HG03575 (cell line): ENCODE measurements around the gene ADGRA3.

Source experiments
- ATAC-seq: cut with Tn5 transposase; IDR thresholded peaks from one replicate; pipeline ENCODE4 v1.9.1; 2021; ENCODE audit not compliant: unreplicated experiment, insufficient number of reproducible peaks, low FRiP score; ENCODE audit errors: extremely low read depth

ADGRA3 gene

DNA sequence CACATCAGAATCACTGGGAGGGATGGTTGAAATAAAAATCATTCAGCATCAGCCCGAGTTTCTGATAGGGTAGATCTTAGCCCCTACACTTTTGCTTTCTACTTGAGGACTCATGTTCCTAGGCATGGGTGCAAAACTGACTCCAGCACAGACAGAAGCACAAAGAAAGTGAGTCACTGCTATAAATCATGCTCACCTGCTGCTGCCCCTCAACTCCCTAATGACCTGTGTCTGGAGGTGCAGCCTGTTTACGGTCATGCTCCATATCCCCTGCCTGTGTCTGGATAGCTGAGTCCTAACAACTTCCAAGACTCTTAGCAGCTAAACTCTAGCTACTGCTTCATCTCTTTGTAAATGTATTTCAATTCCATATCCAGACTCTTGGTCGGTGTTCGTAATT, 57.8 kb downstream of the ADGRA3 start:
- ATAC-seq, result no peak

DNA sequence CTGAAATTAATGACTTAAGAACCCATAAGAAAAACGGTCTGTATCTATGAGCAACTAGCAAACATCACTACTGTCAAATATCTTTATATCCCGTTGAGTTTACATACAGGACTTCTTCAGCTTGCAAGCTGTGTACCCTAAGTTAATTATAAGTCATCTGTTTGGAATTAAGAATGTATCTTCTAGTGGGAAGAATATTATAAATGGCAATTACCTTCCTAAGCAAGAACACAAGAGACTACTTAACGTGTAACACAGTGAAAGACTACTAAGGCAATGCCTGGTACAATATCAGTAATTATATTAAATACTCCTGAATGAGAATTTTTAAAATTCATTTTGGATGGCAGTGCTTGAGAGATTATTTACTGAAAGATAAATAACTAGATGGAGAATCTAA, 58.5 kb downstream of the ADGRA3 start:
- ATAC-seq, result no peak

DNA sequence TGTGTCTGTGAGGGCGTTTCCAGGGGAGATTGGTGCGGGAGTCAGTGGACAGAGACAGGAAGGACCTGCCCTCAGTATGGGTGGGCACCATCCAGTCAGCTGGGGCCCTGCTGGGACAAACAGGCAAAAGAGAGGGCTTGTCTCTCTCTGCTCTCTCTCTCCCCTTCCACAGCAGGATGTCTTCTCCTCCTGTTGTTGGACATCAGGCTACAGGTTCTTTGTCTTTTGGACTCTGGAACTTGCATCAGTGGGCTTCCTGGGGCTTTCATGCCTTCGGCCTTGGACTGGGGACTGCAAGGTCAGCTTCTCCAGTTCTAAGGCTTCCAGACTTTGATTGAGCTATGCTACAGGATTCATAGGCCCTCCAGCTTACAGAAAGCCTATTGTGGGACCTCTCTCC, 59.6 kb downstream of the ADGRA3 start:
- ATAC-seq, result no peak

DNA sequence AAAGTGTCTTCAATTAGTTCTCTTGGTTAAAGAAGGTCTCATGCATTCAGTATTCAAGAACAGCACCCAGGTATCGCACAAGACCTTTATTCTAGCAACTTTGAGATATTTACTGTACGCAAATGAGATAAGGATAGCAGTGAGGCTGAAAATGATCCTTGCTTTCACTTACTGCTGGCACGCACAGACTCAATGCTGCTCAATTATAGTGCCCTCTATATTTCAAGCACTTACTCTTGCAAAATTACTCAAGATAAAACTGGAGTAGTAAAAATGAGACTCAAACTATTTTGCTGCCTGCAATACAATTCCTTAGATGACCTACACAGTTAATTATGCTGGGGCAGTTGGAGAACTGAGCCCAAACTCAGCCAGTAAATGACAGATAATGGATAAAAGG, 60.9 kb downstream of the ADGRA3 start:
- ATAC-seq, result no peak

DNA sequence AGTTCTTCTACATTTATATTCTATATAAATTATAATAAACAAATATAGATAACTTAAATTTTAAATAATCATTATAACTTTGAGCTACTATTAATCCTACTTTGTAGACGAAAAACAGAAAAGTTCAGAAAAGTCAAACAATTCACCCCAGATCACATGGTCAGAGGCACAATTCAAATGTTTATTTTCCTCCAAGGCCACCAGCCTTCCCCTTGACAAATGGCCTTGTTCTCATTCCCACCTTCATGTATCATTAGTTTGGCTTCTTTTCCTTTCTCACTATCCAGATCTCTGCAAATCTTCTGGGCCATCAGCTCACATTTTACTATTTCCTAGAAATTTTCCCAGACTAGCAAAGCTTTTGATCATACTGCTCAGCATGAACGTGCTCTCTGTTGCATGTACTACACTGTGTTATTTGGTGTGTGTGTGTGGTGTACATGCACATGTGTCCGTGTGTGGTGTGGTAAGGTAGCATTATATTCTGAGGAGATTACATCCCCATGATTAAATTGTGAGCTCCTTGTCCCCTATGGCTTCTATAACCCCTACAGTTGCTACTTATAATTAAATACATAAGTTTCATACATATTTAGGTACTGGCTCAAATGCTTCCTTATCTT, 61.5 kb downstream of the ADGRA3 start:
- no peak for ATAC-seq

DNA sequence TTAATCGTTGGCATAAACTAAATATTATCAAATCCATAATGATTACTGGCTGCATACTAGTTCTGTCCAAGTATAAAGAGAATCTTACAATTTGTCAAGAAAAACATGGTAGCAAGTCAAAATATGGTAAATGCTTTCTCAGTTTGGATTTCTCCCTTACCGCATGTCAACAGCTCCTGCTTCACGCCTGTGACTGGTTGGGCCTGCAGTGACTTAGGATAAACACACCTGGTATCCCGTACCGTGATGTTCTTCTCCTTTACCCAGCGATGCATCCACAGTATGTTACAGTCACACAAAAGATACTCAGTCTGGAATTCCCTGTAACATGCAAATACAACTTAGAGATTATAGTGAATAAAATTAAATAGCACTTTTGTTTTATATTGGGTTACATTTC, 71.1 kb downstream of the ADGRA3 start:
- no peak for ATAC-seq

DNA sequence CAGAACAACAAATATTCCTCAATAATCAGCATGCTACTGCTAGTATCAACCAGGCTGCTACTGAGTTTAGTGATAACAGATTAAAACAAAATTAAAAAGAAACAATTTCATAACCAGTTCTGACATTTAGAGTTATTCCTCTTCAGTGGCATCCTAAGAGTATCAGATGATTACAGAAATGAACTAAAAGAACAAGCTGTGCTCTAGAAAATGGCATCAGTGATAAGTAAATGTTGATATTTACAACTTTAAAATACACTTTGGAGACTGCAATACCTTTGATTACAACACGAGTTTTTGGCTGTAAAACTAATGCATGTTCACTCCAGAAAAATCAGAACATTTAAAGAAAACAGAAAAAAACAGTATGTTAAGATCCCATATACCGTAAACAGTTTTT, 72.9 kb downstream of the ADGRA3 start:
- no peak for ATAC-seq

DNA sequence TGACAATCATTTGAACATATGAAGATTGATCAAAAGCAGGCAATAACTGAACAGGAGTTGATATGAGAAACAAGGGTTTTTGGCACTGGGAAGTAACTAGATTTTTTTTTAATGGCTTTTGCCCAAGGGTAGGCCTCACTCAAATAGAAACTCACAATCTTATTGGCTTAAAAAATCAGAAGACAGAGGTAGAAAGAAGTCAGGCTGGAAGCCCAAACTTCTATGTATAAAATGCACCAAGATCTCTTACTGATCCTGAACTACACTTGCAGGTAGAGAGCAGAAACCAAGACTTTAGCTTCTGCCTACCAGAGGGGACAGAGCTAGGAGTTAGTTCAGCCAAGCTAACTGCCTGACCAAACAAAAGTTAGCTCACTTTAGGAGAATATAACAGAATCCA, 74.9 kb downstream of the ADGRA3 start:
- ATAC-seq, result no peak

DNA sequence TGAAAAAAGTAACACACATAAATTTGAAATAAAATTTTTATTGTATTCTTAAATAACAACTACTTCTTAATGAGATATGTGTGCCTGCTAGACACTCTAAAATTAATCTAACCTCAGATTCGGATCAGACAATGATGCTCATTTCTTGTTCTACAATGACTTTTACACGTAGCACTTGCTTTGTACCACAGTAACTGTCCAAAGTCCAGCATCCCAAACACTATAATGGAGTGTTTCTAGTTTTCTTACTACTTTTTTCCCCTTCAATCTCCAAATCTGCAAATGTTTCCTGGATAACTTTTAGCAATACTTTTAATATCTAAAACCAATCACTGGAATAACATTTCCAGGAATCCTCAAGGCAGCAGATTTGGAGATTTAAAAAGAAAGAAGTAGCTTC, 75.9 kb downstream of the ADGRA3 start:
- ATAC-seq, result no peak

DNA sequence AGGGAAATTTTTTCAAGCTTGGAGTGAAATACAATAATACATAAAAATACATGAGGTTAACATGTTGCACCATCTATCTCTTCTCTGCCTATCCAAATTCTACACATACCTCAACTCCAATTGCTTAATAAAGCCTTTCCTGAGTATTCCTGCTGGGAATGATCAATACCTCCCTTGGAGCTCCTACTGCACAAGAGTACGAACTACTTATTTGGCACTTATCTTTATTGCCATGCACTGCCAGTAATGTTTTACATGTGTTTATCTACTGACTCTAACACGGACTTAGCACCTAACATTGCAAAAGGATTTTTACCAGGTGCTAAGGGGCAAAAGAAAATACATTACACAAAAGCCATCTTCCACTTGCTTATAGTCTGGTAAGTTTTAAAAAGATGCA, 80.2 kb downstream of the ADGRA3 start:
- no peak for ATAC-seq

DNA sequence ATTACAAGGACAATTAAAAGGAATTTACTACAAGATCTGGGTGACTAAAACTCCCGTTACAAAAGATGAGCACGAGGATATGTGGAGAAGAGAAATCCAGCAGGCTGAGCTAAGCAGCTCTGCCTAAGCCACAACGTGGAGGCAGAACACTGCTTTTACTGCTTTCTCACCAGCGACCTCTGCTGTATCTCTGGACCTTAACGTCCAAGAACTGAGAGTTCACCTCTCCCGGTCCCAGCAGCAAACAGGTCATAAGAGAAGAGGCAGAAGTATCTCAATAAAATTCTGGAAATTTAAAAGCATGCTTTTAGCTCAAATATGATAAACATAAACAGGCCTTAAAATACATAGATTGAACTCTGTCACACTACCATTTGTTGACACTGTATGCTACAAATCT, 81.0 kb downstream of the ADGRA3 start:
- no peak for ATAC-seq

DNA sequence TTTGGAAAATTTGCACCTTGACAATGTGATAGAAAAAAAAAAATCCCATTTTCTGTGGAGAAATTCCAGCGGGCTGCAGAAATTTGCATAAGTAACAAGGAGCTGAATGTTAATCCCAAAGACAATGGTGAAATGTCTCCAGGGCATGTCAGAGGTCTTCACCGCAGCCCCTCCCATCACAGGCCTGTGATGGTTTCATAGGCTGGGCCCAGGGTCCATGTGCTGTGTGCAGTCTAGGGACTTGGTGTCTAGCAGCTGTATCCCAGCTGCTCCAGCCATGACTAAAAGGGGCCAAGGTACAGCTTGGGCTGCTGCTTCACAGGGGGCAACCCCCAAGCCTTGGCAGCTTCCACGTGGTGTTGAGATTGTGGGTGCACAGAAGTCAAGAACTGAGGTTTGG, 85.2 kb downstream of the ADGRA3 start:
- no peak for ATAC-seq

DNA sequence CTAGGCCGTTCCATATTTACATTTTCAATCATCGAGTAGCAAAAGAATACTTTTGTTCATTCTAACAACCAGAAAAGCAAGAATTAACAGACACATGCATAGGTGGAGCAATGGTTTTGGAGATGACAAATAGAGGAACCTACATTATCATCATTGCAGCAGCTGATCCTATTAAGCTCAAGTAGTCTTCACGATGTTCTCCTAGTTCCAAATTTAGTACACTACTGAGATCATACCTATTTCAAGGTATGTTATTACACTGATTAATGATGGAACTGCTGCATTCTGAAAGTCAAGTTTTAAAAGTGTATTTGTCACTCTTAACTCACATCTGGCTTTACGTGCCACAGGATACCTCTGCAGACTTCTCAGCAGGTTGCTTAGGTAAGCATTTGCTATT, 87.4 kb downstream of the ADGRA3 start:
- no peak for ATAC-seq

DNA sequence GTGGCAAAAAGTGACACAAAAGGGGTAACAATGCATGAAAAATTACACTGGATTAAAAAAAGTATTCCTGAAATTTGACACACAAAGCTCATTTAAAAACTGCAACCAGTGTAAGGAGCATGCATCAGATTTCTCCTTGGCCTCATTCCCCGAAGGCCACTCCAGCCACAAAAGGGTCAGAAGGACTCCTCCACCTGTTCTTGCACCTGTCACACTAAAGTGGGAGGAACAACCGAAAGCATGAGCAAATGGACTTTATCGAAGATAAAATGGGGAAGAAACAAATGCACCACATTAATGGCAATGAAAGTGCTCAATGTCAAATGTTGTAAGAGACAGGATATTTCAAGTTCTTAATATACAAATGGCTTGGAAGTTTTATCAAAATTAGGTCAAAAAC, 88.2 kb downstream of the ADGRA3 start:
- no peak for ATAC-seq

DNA sequence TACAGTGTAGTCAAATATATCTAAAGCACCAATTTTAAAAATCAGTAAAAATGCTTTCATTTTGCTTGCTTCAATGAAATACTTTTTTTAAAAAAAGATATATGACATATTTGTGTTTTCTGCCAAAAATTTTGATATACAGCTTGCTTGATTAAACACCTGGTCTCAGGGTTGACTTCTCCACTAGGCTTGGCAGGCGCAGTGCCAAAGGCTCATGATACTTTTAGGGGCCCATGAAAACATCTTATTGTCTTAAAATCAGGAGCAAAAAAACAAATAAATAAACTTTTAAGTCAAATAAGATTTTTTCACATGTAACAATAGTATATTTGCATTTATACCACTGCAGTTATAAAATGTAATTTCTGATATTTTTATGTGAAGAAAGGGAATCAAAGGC, 95.6 kb downstream of the ADGRA3 start:
- no peak for ATAC-seq

DNA sequence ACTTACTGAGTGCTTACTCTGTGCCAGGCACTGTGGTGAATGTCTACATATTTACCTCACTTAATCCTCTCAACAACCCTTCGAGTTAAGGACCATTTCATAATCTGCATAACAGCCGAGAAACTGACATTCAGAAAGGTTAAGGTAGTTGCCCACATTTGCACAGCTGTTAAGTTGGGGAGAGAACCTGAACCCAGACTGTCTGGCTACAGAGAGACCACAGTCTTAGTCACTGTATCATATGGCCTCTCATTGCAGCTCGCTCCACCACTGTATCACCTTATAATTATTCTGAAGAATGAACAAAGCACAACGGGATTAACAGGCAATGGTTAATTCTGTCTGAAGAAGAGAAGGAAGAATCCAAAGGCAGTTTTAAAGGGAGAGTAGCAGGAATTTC, 98.5 kb downstream of the ADGRA3 start:
- no peak for ATAC-seq

DNA sequence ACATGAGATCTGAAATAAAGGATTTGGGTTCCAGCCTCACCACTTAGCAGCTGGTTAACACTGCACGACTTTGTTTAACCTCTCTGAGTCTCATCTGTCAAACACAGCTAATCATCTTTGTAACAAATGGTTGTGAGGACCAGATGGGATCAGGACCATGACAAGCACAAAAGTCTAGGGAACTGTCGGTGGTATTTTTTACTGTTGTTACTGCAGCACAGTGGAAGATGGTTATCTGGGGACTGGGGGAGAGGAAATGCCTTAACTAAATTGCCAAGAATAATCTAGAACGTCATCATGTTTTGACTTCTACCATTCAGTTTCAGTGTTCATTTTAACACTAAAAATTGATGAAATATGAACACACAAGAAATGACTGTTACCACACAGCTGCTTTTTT, 99.5 kb downstream of the ADGRA3 start:
- no peak for ATAC-seq

DNA sequence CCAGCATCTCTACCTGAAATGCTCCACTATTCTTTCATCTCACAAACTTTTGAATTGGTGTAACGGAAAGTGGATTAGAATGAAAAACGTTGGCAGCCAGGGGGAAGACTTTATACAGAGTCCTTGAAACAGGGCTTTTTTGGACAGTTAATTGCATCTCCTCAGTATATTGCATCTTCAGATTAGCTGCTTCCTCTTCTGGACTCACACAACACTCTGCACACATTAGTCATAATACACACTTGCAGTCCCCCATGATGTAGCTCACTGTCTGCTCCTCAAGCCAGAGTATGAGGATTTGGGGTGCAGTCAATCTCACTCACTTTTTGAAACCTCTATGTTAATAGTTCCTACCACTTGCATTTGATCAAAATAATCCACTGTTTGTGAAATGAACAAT, 101.0 kb downstream of the ADGRA3 start:
- no peak for ATAC-seq

DNA sequence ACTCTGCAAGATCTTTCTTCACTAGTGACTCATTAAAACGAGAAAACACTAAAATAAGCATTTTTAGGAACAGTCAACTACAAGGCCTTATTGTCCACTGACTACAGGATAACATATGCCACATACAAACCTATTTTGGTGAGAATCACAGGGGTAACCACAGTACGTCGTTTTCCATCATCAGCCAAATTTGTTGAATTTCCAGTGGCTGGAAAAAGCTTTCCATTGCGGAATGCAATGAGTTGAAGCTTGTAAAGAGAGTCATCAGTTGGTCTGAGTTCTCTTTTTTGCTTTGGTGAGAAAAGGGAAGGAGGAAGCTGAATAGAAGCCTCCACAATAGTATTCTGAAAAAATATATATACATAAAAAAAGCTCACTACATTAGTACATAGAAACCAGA, 102.4 kb downstream of the ADGRA3 start:
- ATAC-seq, result no peak

DNA sequence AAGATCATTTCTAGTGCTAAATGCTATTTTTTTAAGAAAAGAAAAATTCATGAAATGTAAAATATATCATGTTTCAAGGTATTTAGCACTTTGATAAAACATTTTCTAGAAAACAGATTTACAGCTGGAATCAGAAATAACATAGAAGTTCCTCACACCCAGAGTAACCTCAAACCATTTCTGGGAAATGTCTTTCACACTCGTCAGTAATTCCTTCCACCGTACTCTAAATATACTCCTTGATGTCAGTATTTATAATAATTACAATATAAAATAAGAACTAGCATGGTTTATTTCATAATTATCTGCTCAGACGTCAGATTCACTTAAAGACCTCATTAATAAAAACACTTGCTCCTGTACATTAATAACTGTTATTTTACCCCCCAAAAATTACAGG, 103.9 kb downstream of the ADGRA3 start:
- no peak for ATAC-seq

DNA sequence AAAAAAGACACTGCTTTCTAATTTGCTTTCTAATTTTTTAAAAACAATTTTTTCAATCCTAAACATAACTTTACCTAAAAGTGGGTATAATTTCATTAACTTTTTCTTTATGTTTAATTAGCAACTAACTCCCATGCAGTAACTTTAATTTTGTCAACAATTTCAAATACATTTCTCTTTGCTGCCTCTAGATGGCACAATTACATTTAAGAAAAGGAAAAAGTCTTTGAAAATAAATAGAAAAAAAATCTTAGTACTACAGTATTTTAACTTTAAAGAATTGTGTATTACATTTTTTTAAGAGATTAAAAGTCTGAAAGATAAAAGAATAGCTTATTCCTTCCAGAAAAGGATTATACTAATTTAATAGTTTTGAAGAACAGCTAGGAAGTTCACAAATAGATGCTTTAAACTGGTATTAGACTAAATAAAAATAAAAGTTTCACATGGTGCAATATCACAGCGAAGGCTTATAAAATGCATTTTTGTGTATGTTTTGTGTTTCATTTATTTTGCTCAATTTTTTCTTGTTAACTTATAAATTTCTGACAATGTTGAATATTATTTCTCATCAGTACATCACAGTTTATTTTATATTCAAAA, 105.1 kb downstream of the ADGRA3 start:
- no peak for ATAC-seq
